ENCODE results near the gene STPG3. TPM values are rescaled to one million over a fixed set of nuclear protein-coding genes. Genes with fewer than 3 reads are reported as not detected.

STPG3 gene
- total and polyA plus RNA-seq, 2 of the 13 experiments (the other 11 are each of a cell fraction or from before 2014, with no cell fraction given): not detected

DNA sequence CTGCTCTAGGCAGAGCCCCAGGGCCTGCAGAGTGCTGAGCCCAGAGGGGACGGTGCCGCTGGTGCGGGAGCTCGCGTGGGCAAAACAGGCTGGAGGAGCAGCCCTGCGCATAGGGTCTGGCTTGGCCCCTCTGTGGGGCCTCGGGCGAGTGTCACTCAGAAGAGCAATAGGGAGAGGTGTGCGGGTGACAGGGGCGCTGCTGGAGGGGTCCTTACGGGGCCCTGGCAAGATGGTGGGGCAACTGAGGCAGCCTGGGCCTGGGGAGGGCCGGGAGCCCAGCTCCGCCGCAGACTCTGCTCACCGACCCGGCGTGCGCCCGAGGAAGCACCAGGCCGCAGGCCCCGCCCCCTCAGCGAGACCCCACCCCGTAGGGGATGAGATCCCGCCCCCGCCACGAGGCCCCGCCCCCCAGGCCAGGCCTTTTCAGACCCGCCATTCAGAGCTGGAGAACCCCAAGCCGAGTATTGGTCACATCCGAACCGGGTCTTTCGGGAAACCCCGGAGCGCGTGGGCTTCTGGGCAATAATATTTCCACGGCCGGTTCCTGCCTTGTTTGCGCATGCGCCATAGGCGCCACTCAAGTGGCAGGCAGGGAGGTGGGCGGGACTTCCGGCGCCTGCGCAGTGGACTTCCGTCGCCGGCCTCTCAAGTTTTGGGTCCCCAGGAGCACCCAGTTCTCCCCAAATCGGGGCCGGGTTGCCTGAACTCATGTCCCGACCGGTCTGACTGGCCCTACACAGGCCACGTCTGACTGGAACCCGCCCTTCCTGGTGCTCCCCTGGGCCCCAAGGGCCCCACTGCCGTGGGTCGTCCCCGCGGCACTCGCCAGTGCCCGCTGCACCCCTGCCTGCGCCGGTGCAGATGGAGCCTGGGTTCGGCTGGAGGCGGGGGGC is 27.8 kb upstream of the STPG3 start (continued):
- TF ChIP-seq, protein P1, sequence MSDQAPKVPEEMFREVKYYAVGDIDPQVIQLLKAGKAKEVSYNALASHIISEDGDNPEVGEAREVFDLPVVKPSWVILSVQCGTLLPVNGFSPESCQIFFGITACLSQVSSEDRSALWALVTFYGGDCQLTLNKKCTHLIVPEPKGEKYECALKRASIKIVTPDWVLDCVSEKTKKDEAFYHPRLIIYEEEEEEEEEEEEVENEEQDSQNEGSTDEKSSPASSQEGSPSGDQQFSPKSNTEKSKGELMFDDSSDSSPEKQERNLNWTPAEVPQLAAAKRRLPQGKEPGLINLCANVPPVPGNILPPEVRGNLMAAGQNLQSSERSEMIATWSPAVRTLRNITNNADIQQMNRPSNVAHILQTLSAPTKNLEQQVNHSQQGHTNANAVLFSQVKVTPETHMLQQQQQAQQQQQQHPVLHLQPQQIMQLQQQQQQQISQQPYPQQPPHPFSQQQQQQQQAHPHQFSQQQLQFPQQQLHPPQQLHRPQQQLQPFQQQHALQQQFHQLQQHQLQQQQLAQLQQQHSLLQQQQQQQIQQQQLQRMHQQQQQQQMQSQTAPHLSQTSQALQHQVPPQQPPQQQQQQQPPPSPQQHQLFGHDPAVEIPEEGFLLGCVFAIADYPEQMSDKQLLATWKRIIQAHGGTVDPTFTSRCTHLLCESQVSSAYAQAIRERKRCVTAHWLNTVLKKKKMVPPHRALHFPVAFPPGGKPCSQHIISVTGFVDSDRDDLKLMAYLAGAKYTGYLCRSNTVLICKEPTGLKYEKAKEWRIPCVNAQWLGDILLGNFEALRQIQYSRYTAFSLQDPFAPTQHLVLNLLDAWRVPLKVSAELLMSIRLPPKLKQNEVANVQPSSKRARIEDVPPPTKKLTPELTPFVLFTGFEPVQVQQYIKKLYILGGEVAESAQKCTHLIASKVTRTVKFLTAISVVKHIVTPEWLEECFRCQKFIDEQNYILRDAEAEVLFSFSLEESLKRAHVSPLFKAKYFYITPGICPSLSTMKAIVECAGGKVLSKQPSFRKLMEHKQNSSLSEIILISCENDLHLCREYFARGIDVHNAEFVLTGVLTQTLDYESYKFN (CRISPR knock-in tag; conservative IDR thresholded peaks at IDR 0.05): peak; percentile 39; the same call in 1 of the 2 replicates
- TF ChIP-seq PLSCR1 (CRISPR knock-in tag; IDR thresholded peaks at IDR 0.05; ENCODE audit: borderline replicate concordance) (no peak), ELF1 (CRISPR knock-in tag; IDR thresholded peaks at IDR 0.05) (peak; percentile 73), HNRNPL (IDR thresholded peaks at IDR 0.05; ENCODE audit: low read depth, low read length) (0 out of 2 replicates have a peak, but pooled peaks have one; percentile 16), ZNF775 (CRISPR knock-in tag; IDR thresholded peaks at IDR 0.05; ENCODE audit: borderline replicate concordance) (no peak), ZFP90 (CRISPR knock-in tag; IDR thresholded peaks at IDR 0.05; ENCODE audit: borderline replicate concordance) (no peak), SKIL (CRISPR knock-in tag; IDR thresholded peaks at IDR 0.05; ENCODE audit: borderline replicate concordance) (no peak), ZNF234 (CRISPR knock-in tag; conservative IDR thresholded peaks at IDR 0.05) (no peak), ZNF280D (CRISPR knock-in tag; IDR thresholded peaks at IDR 0.05) (no peak), ZNF142 (CRISPR knock-in tag; IDR thresholded peaks at IDR 0.05) (peak; percentile 21; the same call in 1 of the 2 replicates), AHR (CRISPR knock-in tag; IDR thresholded peaks at IDR 0.05) (no peak; the same call in 1 of the 2 replicates)

Measured in HepG2 (cell line).